Aorta (tissue), 5 donors: ENCODE data around the gene RAF1. TPM values are rescaled to one million over a fixed set of nuclear protein-coding genes. Genes with fewer than 3 reads are reported as not detected.

Experiments used
- ATAC-seq: fragments of 200-7000 bp; cut with Tn5 transposase; one replicate; pipeline ENCODE4 v1.9.1; 2022; ENCODE audit warnings: moderate library complexity; ENCODE audit not compliant: low FRiP score
- DNase-seq, 2 donors: peaks; one replicate each; pipeline ENCODE4 v3.0.0-alpha.2; 2020
- H3K27ac ChIP-seq, 2 donors: one replicate each; pipeline ENCODE4 v1.5.1; 2013; ENCODE audit warnings: low read length in 2 of 2, mild to moderate bottlenecking in 2 of 2, moderate library complexity in 2 of 2, control low read depth in 1 of 2, inconsistent platforms in 1 of 2, low read depth in 1 of 2
- H3K27me3 ChIP-seq, 2 donors: one replicate each; pipeline ENCODE4 v1.6.1; 2013; ENCODE audit warnings: control low read depth in 1 of 2, low read length in 1 of 2, mild to moderate bottlenecking in 1 of 2, moderate library complexity in 1 of 2; ENCODE audit not compliant: insufficient read depth in 2 of 2, control insufficient read depth in 1 of 2
- H3K36me3 ChIP-seq, 2 donors: one replicate each; pipeline ENCODE4 v1.6.1; 2013; ENCODE audit warnings: control low read depth in 1 of 2, low read length in 1 of 2, mild to moderate bottlenecking in 1 of 2; ENCODE audit not compliant: insufficient read depth in 2 of 2, control insufficient read depth in 1 of 2
- H3K4me1 ChIP-seq, 2 donors: one replicate each; pipeline ENCODE4 v1.6.1; 2013; ENCODE audit warnings: low read length in 2 of 2, control low read depth in 1 of 2, mild to moderate bottlenecking in 1 of 2, moderate library complexity in 1 of 2; ENCODE audit not compliant: insufficient read depth in 2 of 2, control insufficient read depth in 1 of 2
- H3K4me3 ChIP-seq, 2 donors: one replicate each; pipeline ENCODE4 v1.5.1; 2013; ENCODE audit warnings: low read length in 2 of 2, control low read depth in 1 of 2, mild to moderate bottlenecking in 1 of 2
- H3K9me3 ChIP-seq: one replicate; pipeline ENCODE4 v1.6.1; 2013; ENCODE audit warnings: mild to moderate bottlenecking, low read length; ENCODE audit not compliant: control insufficient read depth
- WGBS, 2 donors: extraction: QIAGEN DNeasy Blood & Tissue Kit; methylation state at CpG; one replicate each; pipeline ENCODE4 v1.1.7; 2013; 5-methylcytosine and 5-hydroxymethylcytosine counted together
- intact Hi-C, 2 donors: fragments of 100-400 bp; cut with DNase I; formaldehyde crosslinking; loops; one replicate each; pipeline versions ENCODE4 v1.14.2 to v1.15.0; 2022
- polyA plus RNA-seq, 2 donors: library from polyadenylated mRNA; stranded (reverse); fragments of 200-250 nt; gene quantifications; one replicate each; pipeline ENCODE4 v1.2.3, GENCODE V29; 2013
- total RNA-seq, 2 donors: library from RNA; stranded (reverse); fragmentation: NEBNext Ultra II Directional; extraction: Animal tissue kit (Norgen Biotek cat#: 25700); gene quantifications; one replicate each; pipeline ENCODE4 v1.2.1, GENCODE V29; 2021
- donor health status: healthy with polysubstance abuse.
- donor health status: Bipolar disorder and iron deficiency.
- donor health status: DM: no; HTN: no; CAD: no.
- donor health status: DM: no; HTN: no; CAD: no.
- donor health status: DM: yes; HTN: yes; CAD: no.

Gene RAF1
- total and polyA plus RNA-seq, 4 donors: 57.0 to 117 (median 89.7) TPM

- H3K27ac ChIP-seq: no peak overlapping the region
- H3K9me3 ChIP-seq: no peaks in the 10 kb centered on the region
- no peak overlapping the region for H3K4me3 ChIP-seq
- no peaks in the 10 kb centered on the region for H3K27me3 ChIP-seq
- H3K36me3 ChIP-seq: peaks cover 3 to 20% of the 10 kb centered on the region in 2 donors
- intact Hi-C loops: loop anchor here in 1 of 2 donors (10.0 kb wide), 1 partner anchor 133 kb away; no protein-coding TSS in a partner anchor
- no peak for DNase-seq
- WGBS, 2 donors: 93 to 94% methylated on average over 6 of the region's 6 CpGs
- no peaks in the 10 kb centered on the region for H3K4me1 ChIP-seq
- no peak for ATAC-seq
Observed at GRCh38 chr3:12591456-12591855, 72.5 kb downstream of the RAF1 start.

GRCh38 chr3:12590096-12590495 is 73.8 kb downstream of the RAF1 start:
- intact Hi-C loops: loop anchor here in 1 of 2 donors (10.0 kb wide), 1 partner anchor 135 kb away; no protein-coding TSS in a partner anchor
- Histone ChIP-seq H3K27ac (no peak overlapping the region), H3K4me1 (no peaks in the 10 kb centered on the region), H3K36me3 (peaks cover 5 to 24% of the 10 kb centered on the region in 2 donors), H3K9me3 (no peaks in the 10 kb centered on the region), H3K27me3 (no peaks in the 10 kb centered on the region), H3K4me3 (no peak overlapping the region)
- no peak for DNase-seq
- ATAC-seq: no peak
- WGBS, 2 donors: 93% methylated on average over 3 of the region's 4 CpGs; no CpG with 5 or more reads in 1 of the 2 donors

- ATAC-seq: no peak
Observed at GRCh38 chr3:12588039-12589009, 75.6 kb downstream of the RAF1 start.

DNA sequence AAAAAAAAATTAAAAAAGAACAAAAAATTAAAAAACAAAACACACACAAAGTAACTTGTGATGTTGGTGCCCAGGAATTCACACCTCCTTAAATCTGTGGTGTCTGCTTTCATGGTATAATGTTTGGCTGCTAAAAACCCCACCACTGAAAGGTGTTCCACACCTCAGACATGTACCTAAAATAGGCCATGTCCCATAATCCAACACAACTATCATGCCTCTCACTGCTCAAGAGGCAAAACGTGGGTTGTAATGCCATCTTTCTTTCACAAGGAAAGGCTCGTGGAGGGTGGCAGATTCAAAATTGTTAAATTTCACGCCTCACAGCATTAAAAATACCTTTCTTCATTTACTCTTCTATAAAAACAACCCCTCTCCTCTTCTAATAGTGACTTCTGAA is 77.5 kb downstream of the RAF1 start:
- intact Hi-C loops: loop anchor here in 1 of 2 donors (5.0 kb wide), 1 partner anchor 56 kb away; no protein-coding TSS in a partner anchor
- ATAC-seq (no peak), DNase-seq (no peak)
- no peak overlapping the region for H3K27ac ChIP-seq
- no peaks in the 10 kb centered on the region for H3K9me3 ChIP-seq
- H3K4me3 ChIP-seq: no peak overlapping the region
- WGBS, 2 donors: 76 to 78% methylated on average over 3 of the region's 3 CpGs
- H3K27me3 ChIP-seq: no peaks in the 10 kb centered on the region
- no peaks in the 10 kb centered on the region for H3K4me1 ChIP-seq
- peaks cover 3 to 26% of the 10 kb centered on the region in 2 donors for H3K36me3 ChIP-seq

More at GRCh38 chr3:12588039-12589009, 75.6 kb downstream of the RAF1 start:
- intact Hi-C loops: loop anchor here in 1 of 2 donors (5.0 kb wide), 1 partner anchor 54 kb away; no protein-coding TSS in a partner anchor
- H3K27me3 ChIP-seq: no peaks in the 10 kb centered on the region
- no peaks in the 10 kb centered on the region for H3K4me1 ChIP-seq
- H3K4me3 ChIP-seq: no peak overlapping the region
- peaks cover 3 to 27% of the 10 kb centered on the region in 2 donors for H3K36me3 ChIP-seq
- no peak overlapping the region for H3K27ac ChIP-seq
- no peak for DNase-seq
- WGBS, 2 donors: 70 to 81% methylated on average over 7 of the region's 7 CpGs
- no peaks in the 10 kb centered on the region for H3K9me3 ChIP-seq

- Histone ChIP-seq H3K4me3 (no peak overlapping the region), H3K4me1 (no peaks in the 10 kb centered on the region), H3K36me3 (peaks cover 3 to 24% of the 10 kb centered on the region in 2 donors), H3K9me3 (no peaks in the 10 kb centered on the region), H3K27ac (no peak overlapping the region), H3K27me3 (no peaks in the 10 kb centered on the region)
- 48 to 52% methylated on average over 5 of the region's 5 CpGs for WGBS, 2 donors
- no peak for DNase-seq
- intact Hi-C loops: loop anchor here in 1 of 2 donors (5.0 kb wide), 1 partner anchor 56 kb away; no protein-coding TSS in a partner anchor
- no peak for ATAC-seq
Observed at GRCh38 chr3:12585970-12586369, 77.9 kb downstream of the RAF1 start.

DNA sequence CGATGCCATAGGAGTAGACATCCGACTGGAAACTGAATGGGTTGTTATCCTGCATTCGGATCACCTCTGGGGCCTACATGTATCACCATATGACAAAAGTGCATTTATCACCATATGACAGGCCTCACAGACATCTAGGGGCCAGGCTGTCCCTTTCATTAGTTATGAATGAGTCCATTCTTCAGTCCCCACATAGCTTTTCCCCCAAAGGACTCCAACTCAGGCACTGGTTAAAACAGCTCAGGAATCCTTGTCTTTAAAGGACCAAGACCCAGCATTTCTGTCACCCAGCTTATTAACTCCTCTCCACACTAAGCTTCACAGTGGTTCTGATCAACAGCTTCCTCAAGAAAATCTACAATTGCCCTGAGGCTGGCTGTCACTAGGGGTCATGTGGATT is 78.7 kb downstream of the RAF1 start:
- ATAC-seq: no peak
- H3K27ac ChIP-seq: no peak overlapping the region
- intact Hi-C loops: loop anchor here in 1 of 2 donors (5.0 kb wide), 1 partner anchor 57 kb away; no protein-coding TSS in a partner anchor
- H3K9me3 ChIP-seq: no peaks in the 10 kb centered on the region
- DNase-seq: no peak
- no peak overlapping the region for H3K4me3 ChIP-seq
- H3K36me3 ChIP-seq: peaks cover 3 to 21% of the 10 kb centered on the region in 2 donors
- H3K4me1 ChIP-seq: no peaks in the 10 kb centered on the region
- WGBS, 2 donors: 41 to 44% methylated on average over 3 of the region's 3 CpGs
- no peaks in the 10 kb centered on the region for H3K27me3 ChIP-seq

- intact Hi-C loops: no loop called here
- Histone ChIP-seq H3K27me3 (no peaks in the 10 kb centered on the region), H3K4me1 (no peaks in the 10 kb centered on the region), H3K4me3 (no peak overlapping the region), H3K27ac (no peak overlapping the region), H3K9me3 (no peaks in the 10 kb centered on the region), H3K36me3 (peaks cover 3 to 18% of the 10 kb centered on the region in 2 donors)
- WGBS, 2 donors: 71 to 75% methylated on average over 2 of the region's 2 CpGs
- DNase-seq: no peak
- ATAC-seq: no peak
Observed at GRCh38 chr3:12584083-12584482, 79.8 kb downstream of the RAF1 start.

- Histone ChIP-seq H3K27me3 (no peaks in the 10 kb centered on the region), H3K4me1 (no peaks in the 10 kb centered on the region), H3K4me3 (no peak overlapping the region), H3K27ac (no peak overlapping the region), H3K9me3 (no peaks in the 10 kb centered on the region), H3K36me3 (peaks cover 3 to 15% of the 10 kb centered on the region in 2 donors)
- DNase-seq: no peak
- intact Hi-C loops: no loop called here
- ATAC-seq: no peak
Observed at GRCh38 chr3:12583280-12583679, 80.6 kb downstream of the RAF1 start.
